HFF-Myc (cell line): ENCODE results near the gene NUDT17.
"Not testable (repeated sequence)": the region's sequence is repeated elsewhere in the genome, so short reads cannot be mapped to it uniquely, and the experiment has no call there.

Experiments
- DNase-seq: peaks from one replicate; pipeline ENCODE4 v3.0.0-alpha.2; 2011; ENCODE audit warnings: low read depth; ENCODE audit errors: extremely low read depth
- H3K4me3 ChIP-seq: replicated peaks from 2 replicates; pipeline ENCODE4 v1.5.1; 2011; ENCODE audit warnings: low read depth, mild to moderate bottlenecking, control low read depth, low read length
- TF ChIP-seq, protein P1 (sequence below): IDR thresholded peaks from 2 replicates; pipeline ENCODE4 v1.5.1; 2012; ENCODE audit warnings: mild to moderate bottlenecking, low read depth, low read length, control low read depth; ENCODE audit errors: missing control alignments

NUDT17 gene

GRCh38 chr1:145845514-145846161, at the start of gene NUDT17:
NUDT17 (plus strand) TSS chr1:145845630; CDS start chr1:145845641, 11 bp downstream.
- H3K4me3 ChIP-seq = peak within 1 kb of the TSS; percentile 46
- DNase-seq = peak; percentile 32
- TF ChIP-seq, protein P1, sequence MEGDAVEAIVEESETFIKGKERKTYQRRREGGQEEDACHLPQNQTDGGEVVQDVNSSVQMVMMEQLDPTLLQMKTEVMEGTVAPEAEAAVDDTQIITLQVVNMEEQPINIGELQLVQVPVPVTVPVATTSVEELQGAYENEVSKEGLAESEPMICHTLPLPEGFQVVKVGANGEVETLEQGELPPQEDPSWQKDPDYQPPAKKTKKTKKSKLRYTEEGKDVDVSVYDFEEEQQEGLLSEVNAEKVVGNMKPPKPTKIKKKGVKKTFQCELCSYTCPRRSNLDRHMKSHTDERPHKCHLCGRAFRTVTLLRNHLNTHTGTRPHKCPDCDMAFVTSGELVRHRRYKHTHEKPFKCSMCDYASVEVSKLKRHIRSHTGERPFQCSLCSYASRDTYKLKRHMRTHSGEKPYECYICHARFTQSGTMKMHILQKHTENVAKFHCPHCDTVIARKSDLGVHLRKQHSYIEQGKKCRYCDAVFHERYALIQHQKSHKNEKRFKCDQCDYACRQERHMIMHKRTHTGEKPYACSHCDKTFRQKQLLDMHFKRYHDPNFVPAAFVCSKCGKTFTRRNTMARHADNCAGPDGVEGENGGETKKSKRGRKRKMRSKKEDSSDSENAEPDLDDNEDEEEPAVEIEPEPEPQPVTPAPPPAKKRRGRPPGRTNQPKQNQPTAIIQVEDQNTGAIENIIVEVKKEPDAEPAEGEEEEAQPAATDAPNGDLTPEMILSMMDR = peak; percentile 99

- TF ChIP-seq, protein P1 = no peak
- H3K4me3 ChIP-seq = no peak overlapping the region
- DNase-seq = no peak
These were observed 48.7 kb upstream of the NUDT17 start for GRCh38 chr1:145796753-145797152.

DNA sequence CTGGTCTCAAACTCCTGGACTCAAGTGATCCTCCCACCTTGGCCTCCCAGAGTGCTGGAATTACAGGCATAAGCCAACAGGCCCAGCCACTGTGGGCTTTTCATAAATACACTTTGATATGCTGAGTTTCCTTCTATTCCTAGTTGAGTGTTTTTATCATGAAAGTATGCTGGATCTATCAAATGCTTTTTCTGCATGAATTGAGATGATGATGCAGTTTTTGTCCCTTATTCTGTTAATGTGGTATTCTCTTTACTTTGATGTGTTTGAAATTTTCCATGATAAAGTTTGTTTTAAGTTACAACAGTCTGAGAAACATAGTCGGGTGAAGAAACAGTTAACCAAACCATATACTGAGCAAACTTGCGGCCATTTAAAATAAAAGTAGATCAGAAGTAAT, 45.6 kb upstream of the NUDT17 start:
- no peak for DNase-seq
- TF ChIP-seq, protein P1 = no peak
- H3K4me3 ChIP-seq = no peak overlapping the region

GRCh38 chr1:145804235-145805045, 41.0 kb upstream of the NUDT17 start:
- no peak overlapping the region for H3K4me3 ChIP-seq
- TF ChIP-seq, protein P1 = no peak
- no peak for DNase-seq

DNA sequence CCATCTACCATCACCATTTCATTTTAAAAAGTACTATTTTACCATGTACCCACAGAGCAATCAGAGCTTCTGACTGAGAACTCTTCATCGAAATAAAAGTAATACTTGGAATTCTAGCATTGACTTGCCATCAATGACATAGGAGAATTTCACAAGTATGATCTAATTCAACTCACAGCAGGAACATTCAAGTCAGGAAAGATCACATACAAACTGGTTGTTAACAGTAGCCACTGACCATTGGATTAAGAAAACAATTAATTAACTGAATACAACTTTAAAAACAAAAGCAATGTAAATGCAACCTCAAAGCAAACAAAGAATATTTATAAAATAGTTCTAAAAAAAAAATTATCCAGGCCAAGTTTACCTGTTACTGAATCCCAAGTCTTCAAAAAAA, 40.4 kb upstream of the NUDT17 start:
- DNase-seq = no peak
- H3K4me3 ChIP-seq = no peak overlapping the region
- TF ChIP-seq, protein P1 = no peak

DNA sequence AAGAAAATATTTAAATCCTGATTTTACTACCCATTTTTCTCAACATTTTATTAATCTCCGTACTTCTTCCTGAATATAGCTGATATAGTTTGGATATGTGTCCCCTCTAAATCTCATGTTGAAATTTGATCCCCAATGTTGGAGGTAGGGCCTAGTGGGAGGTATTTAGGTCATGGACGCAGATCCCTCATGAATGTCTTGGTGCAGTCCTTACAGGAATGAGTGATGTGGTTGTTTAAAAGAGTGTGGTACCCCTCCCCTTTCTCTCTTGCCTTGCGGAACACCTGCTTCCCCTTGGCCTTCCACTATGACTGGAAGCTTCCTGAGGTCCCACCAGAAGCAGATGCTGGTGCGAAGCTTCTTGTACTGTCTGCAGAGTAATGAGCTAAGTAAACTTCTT, 39.0 kb upstream of the NUDT17 start:
- DNase-seq = no peak
- TF ChIP-seq, protein P1 = no peak

GRCh38 chr1:145806844-145807243, 38.6 kb upstream of the NUDT17 start:
- DNase-seq = no peak
- no peak overlapping the region for H3K4me3 ChIP-seq
- TF ChIP-seq, protein P1 = no peak

More for the DNA sequence above, 39.0 kb upstream of the NUDT17 start:
- H3K4me3 ChIP-seq = no peak overlapping the region

DNA sequence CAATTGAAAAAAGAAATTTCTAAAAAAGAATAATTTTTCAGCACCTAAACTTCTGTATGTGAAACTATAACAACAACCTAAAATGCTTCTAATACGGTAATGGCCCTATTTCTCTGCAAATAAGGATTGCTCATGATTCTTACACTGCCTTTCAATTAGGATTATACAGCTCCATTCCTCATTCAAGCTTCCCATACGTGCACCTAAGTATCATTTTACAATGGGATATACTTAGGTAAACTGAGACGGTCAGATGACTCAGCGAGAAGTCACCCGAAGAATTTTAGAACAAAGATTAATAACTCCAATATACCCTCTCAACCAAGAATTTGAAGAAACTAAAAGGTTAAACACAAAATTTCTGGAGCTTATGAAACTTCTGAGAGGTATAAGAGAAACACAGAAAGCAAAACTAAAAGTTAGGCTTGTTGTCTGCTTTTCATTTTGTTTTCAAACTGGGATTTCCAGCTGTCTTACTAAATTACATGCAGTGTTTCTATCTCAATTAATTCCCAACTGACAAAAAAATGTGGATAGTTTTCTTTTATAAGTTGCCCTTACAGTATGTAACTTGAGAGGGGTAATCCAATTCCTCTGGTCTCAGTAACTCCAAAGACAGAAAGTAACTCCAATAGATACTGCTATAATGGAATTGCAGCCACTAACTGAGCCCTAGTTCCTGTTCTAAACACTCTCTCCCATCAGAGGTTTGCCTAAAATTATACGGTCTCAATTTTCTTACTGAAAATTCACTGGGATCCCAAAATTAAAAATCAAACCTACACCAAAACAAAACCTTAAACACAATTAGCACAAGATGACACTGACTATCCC, 32.2 kb upstream of the NUDT17 start:
- not testable (repeated sequence) for H3K4me3 ChIP-seq, DNase-seq

DNA sequence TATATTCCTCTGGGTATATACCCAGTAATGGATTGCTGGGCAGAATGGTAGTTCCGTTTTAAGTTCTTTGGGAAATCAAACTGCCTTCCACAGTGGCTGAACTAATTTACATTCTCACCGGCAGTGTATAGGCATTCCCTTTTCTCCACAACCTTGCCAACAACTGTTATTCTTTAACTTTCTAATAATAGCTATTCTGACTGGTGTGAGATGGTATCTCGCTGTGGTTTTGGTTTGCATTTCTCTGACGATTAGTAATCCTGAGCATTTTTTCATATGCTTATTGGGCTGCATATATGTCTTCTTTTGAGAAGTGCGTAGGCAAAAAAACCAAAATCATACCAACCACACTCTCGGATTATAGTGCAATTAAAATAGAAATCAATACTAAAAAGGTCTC, 27.3 kb upstream of the NUDT17 start:
- peak; percentile 11 for DNase-seq
- H3K4me3 ChIP-seq = not testable (repeated sequence)
